ENCODE data around the gene SLC38A3. TPM values are rescaled to one million over a fixed set of nuclear protein-coding genes. Genes with fewer than 3 reads are reported as not detected.

The SLC38A3 gene
- total RNA-seq, 4 donors from 2014 or later = 0.62 TPM; not detected in 3

GRCh38 chr3:50248387-50248786, 43.3 kb downstream of the SLC38A3 start:
- WGBS, 2 donors = 5 to 10% methylated on average over 3 of the region's 3 CpGs
- H3K4me3 ChIP-seq (ENCODE audit: low read depth, poor library complexity, severe bottlenecking) = no peak overlapping the region
- intact Hi-C loops (cut with DNase I; ENCODE audit: low total_unique reads) = no loop called here

GRCh38 chr3:50249457-50249856, 44.4 kb downstream of the SLC38A3 start:
- TF ChIP-seq CTCF (IDR thresholded peaks at IDR 0.05) = no peak
- no peak for TF ChIP-seq POLR2A (IDR thresholded peaks at IDR 0.05)
- no peak for DNase-seq (ENCODE audit: low spot score in 2 of 2)
- WGBS, 2 donors = 61 to 79% methylated on average over 5 of the region's 5 CpGs
- H3K4me3 ChIP-seq (ENCODE audit: low read depth, poor library complexity, severe bottlenecking) = no peak overlapping the region
- intact Hi-C loops (cut with DNase I; ENCODE audit: low total_unique reads) = no loop called here

More at GRCh38 chr3:50248387-50248786, 43.3 kb downstream of the SLC38A3 start:
- DNase-seq (ENCODE audit: low spot score in 2 of 2) = peak; percentile 72 to 96
- TF ChIP-seq POLR2A (IDR thresholded peaks at IDR 0.05) (no peak), CTCF (IDR thresholded peaks at IDR 0.05) (no peak)

DNA sequence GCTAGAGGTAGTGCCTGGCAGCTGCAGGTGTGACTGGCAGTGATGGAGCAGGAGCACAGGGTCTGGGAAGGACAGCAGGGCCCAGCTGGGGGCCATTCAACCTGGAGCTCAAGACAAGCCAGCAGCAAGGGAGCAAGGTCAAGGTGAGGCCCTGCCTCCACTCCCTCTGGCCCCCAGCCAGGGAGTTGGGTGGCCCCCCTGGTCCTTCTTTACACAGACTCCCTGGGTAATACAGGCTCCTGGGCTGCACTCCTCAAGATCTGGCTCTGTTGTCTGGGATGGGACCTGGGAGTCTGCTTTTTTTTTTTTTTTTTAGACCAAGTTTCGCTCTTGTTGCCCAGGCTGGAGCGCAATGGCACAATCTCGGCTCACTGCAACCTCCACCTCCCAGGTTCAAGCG, 45.4 kb downstream of the SLC38A3 start:
- 95 to 98% methylated on average over 4 of the region's 4 CpGs for WGBS, 2 donors
- intact Hi-C loops (cut with DNase I; ENCODE audit: low total_unique reads) = no loop called here
- no peak for TF ChIP-seq CTCF (IDR thresholded peaks at IDR 0.05)
- no peak for TF ChIP-seq POLR2A (IDR thresholded peaks at IDR 0.05)
- DNase-seq (ENCODE audit: low spot score in 2 of 2) = no peak
- no peak overlapping the region for H3K4me3 ChIP-seq (ENCODE audit: low read depth, poor library complexity, severe bottlenecking)

DNA sequence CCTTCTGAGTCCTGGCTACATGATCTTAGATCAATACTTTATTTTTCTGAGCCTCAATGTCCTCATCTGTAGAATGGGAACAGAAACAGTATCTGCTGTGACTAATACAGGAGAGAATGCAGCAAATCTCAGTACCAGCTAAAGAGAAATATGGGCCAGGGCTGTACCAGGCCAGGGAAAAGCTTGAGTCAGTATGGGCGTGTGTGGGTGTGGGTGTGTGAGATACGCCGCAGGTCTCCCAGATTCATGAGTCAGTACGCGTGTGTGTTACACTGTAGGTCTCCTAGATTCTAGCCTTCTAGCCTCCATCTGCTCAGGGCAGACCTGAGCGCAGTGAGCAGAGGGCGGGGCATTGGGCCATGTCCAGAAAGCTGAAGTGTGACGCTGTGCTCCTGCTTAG, 46.1 kb downstream of the SLC38A3 start:
- DNase-seq (ENCODE audit: low spot score in 2 of 2) = peak in 1 of 2 donors; percentile 48
- intact Hi-C loops (cut with DNase I; ENCODE audit: low total_unique reads) = no loop called here
- TF ChIP-seq CTCF (IDR thresholded peaks at IDR 0.05) (no peak), POLR2A (IDR thresholded peaks at IDR 0.05) (no peak)
- no peak overlapping the region for H3K4me3 ChIP-seq (ENCODE audit: low read depth, poor library complexity, severe bottlenecking)
- WGBS, 2 donors = 28 to 64% methylated on average over 7 to 8 of the region's 8 CpGs

- WGBS, 2 donors = 63 to 68% methylated on average over 8 of the region's 8 CpGs
- TF ChIP-seq CTCF (IDR thresholded peaks at IDR 0.05) (no peak), POLR2A (IDR thresholded peaks at IDR 0.05) (no peak)
Observed at GRCh38 chr3:50254577-50255250, 49.6 kb downstream of the SLC38A3 start.

GRCh38 chr3:50255251-50255615, 50.2 kb downstream of the SLC38A3 start:
- 36 to 46% methylated on average over 9 of the region's 9 CpGs for WGBS, 2 donors
- intact Hi-C loops (cut with DNase I; ENCODE audit: low total_unique reads) = no loop called here
- H3K4me3 ChIP-seq (ENCODE audit: low read depth, poor library complexity, severe bottlenecking) = no peak overlapping the region
- DNase-seq (ENCODE audit: low spot score in 2 of 2) = no peak
- TF ChIP-seq POLR2A (IDR thresholded peaks at IDR 0.05) (no peak), CTCF (IDR thresholded peaks at IDR 0.05) (no peak)

More at GRCh38 chr3:50254577-50255250, 49.6 kb downstream of the SLC38A3 start:
- peak; percentile 72 to 95 for DNase-seq (ENCODE audit: low spot score in 2 of 2)
- intact Hi-C loops (cut with DNase I; ENCODE audit: low total_unique reads) = no loop called here
- no peak overlapping the region for H3K4me3 ChIP-seq (ENCODE audit: low read depth, poor library complexity, severe bottlenecking)
